Astrocyte (in vitro differentiated cells and primary cell): ENCODE results near the gene DLGAP4.

Experiments
- EZH2 ChIP-seq: IDR thresholded peaks from 2 replicates; pipeline ENCODE4 v1.6.1; 2012; ENCODE audit warnings: mild to moderate bottlenecking, low read length, inconsistent platforms; ENCODE audit not compliant: insufficient read depth
- TF ChIP-seq, protein P1 (sequence below): IDR thresholded peaks from 2 replicates; pipeline ENCODE4 v1.5.1; 2011; ENCODE audit warnings: low read depth, mild to moderate bottlenecking, inconsistent platforms, low read length, moderate library complexity; ENCODE audit not compliant: insufficient read depth

DNA sequence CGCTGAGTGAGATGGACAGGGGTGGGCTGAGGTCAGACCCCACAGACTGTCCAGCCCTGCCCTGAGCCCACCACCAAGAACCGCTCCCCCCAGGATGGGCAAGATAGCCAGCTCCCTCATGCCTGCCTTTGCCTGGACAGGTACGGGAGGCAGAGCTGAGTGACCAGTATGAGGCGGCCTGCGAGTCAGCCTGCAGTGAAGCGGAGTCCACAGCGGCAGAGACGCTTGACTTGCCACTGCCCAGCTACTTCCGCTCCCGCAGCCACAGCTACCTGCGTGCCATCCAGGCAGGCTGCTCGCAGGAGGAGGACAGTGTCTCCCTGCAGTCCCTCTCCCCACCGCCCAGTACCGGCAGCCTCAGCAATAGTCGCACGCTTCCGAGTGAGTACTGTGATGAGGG lies 140.4 kb downstream of the DLGAP4 start:
- TF ChIP-seq, protein P1, sequence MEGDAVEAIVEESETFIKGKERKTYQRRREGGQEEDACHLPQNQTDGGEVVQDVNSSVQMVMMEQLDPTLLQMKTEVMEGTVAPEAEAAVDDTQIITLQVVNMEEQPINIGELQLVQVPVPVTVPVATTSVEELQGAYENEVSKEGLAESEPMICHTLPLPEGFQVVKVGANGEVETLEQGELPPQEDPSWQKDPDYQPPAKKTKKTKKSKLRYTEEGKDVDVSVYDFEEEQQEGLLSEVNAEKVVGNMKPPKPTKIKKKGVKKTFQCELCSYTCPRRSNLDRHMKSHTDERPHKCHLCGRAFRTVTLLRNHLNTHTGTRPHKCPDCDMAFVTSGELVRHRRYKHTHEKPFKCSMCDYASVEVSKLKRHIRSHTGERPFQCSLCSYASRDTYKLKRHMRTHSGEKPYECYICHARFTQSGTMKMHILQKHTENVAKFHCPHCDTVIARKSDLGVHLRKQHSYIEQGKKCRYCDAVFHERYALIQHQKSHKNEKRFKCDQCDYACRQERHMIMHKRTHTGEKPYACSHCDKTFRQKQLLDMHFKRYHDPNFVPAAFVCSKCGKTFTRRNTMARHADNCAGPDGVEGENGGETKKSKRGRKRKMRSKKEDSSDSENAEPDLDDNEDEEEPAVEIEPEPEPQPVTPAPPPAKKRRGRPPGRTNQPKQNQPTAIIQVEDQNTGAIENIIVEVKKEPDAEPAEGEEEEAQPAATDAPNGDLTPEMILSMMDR: no peak
- TF ChIP-seq EZH2: no peak
